ENCODE measurements around the gene TNF.
A peak's percentile ranks its signal among the peaks of the same experiment; 100 is the strongest.

DNA sequence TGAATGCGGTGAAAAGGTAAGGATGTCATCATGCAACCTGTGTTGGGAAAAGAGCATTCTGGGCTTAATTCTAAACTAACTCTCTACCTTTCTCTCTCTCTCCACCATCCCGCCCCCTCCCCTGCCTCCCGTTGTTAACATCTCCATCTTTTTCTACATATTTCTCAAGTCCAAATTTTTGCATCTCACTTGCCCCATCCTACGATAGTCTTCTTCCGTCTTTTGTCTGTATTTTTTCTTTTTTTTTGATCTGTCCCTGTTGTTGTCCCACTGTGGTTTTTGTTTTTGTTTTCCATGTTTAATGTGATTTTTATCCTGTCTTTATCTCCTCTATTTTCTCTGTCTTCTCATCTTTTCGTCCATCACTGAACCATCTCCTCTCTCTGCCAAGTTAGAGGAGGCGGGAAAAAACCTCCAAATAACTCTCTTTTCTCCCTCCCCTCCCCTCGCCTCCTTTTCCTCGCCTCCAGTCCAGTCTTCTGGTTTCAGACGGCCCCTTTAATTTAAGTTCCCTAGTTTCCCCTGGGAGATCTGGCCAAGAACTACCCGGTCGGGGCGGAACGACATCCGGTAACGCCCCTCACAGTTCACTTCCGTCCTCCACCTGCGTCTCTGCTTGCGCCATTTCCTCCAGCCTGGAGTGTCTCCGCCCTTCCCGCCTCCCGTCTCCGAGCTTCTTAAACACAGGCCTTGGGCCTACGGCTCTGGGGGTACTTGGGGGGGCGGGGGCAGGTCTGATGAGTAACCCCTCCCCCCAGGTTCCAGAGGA, 28.2 kb upstream of the TNF start, which contains the start of gene NFKBIL1:
- peak; percentile 3 to 24 for TF ChIP-seq POLR2A (IDR thresholded peaks at IDR 0.05)
- TF ChIP-seq, protein P1, sequence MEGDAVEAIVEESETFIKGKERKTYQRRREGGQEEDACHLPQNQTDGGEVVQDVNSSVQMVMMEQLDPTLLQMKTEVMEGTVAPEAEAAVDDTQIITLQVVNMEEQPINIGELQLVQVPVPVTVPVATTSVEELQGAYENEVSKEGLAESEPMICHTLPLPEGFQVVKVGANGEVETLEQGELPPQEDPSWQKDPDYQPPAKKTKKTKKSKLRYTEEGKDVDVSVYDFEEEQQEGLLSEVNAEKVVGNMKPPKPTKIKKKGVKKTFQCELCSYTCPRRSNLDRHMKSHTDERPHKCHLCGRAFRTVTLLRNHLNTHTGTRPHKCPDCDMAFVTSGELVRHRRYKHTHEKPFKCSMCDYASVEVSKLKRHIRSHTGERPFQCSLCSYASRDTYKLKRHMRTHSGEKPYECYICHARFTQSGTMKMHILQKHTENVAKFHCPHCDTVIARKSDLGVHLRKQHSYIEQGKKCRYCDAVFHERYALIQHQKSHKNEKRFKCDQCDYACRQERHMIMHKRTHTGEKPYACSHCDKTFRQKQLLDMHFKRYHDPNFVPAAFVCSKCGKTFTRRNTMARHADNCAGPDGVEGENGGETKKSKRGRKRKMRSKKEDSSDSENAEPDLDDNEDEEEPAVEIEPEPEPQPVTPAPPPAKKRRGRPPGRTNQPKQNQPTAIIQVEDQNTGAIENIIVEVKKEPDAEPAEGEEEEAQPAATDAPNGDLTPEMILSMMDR (IDR thresholded peaks at IDR 0.05), result peak in 2 of 6 experiments; percentile 6 to 53
